ENCODE measurements around the gene SLC6A8. TPM values are rescaled to one million over a fixed set of nuclear protein-coding genes. Genes with fewer than 3 reads are reported as not detected.

Gene SLC6A8
- total RNA-seq, 1 experiment from 2014 or later, result 45.3 TPM

GRCh38 chrX:153640045-153640686, 47.6 kb upstream of the SLC6A8 start:
- Histone ChIP-seq H4K20me1 (ENCODE audit: low read length) (no peaks in the 10 kb centered on the region), H3F3A (ENCODE audit: low read length, unreplicated experiment) (no peaks in the 10 kb centered on the region), H3K79me2 (ENCODE audit: low read length) (no peaks in the 10 kb centered on the region), H3K9me3 (ENCODE audit: low read length) (no peaks in the 10 kb centered on the region), H2AFZ (ENCODE audit: low read length) (no peak overlapping the region), H3K4me2 (ENCODE audit: low read length) (no peak overlapping the region), H3K4me1 (ENCODE audit: insufficient read depth, low read length) (no peaks in the 10 kb centered on the region; the same call in 1 of the 2 replicates), H3K27ac (ENCODE audit: low read length) (no peak overlapping the region), H3K4me3 (ENCODE audit: low read length) (no peak overlapping the region), H3K9ac (ENCODE audit: low read length) (no peak overlapping the region), H3K27me3 (ENCODE audit: low read length) (peaks cover 22% of the 10 kb centered on the region), H3K9me2 (replicated peaks; ENCODE audit: low read length) (no peaks in the 10 kb centered on the region), H3K36me3 (ENCODE audit: low read depth, low read length) (no peaks in the 10 kb centered on the region)
- intact Hi-C loops (cut with micrococcal nuclease), result no loop called here
- no peak for DNase-seq
- no TSS peak for BruUV-seq (replicated peaks)
- POLR2A ChIA-PET (ENCODE audit: unreplicated experiment), result no interaction called here
- no peak for TF ChIP-seq EZH2 (IDR thresholded peaks at IDR 0.05; ENCODE audit: low read length, unreplicated experiment)
- no peak for TF ChIP-seq CTCF (conservative IDR thresholded peaks at IDR 0.05; ENCODE audit: low read depth, low read length)
- no peak for TF ChIP-seq EZH2phosphoT487 (IDR thresholded peaks at IDR 0.05; ENCODE audit: borderline replicate concordance, low read length)
- ATAC-seq, result no peak
- CTCF ChIA-PET, result no interaction called here

- Histone ChIP-seq H3K4me2 (ENCODE audit: low read length) (no peak overlapping the region), H3K27me3 (ENCODE audit: low read length) (peaks cover 23% of the 10 kb centered on the region), H3K36me3 (ENCODE audit: low read depth, low read length) (no peaks in the 10 kb centered on the region), H3K4me1 (ENCODE audit: insufficient read depth, low read length) (no peaks in the 10 kb centered on the region; the same call in 1 of the 2 replicates), H3K9ac (ENCODE audit: low read length) (no peak overlapping the region), H3K79me2 (ENCODE audit: low read length) (no peaks in the 10 kb centered on the region), H3F3A (ENCODE audit: low read length, unreplicated experiment) (no peaks in the 10 kb centered on the region), H3K9me2 (replicated peaks; ENCODE audit: low read length) (no peaks in the 10 kb centered on the region), H3K4me3 (ENCODE audit: low read length) (no peak overlapping the region), H3K9me3 (ENCODE audit: low read length) (no peaks in the 10 kb centered on the region), H4K20me1 (ENCODE audit: low read length) (no peaks in the 10 kb centered on the region), H2AFZ (ENCODE audit: low read length) (no peak overlapping the region), H3K27ac (ENCODE audit: low read length) (no peak overlapping the region)
- ATAC-seq (no peak), DNase-seq (no peak)
- TF ChIP-seq EZH2 (IDR thresholded peaks at IDR 0.05; ENCODE audit: low read length, unreplicated experiment) (no peak), CTCF (conservative IDR thresholded peaks at IDR 0.05; ENCODE audit: low read depth, low read length) (no peak), EZH2phosphoT487 (IDR thresholded peaks at IDR 0.05; ENCODE audit: borderline replicate concordance, low read length) (no peak)
- CTCF ChIA-PET, result no interaction called here
- POLR2A ChIA-PET (ENCODE audit: unreplicated experiment), result no interaction called here
- no TSS peak for BruUV-seq (replicated peaks)
- intact Hi-C loops (cut with micrococcal nuclease), result no loop called here
These were observed 46.8 kb upstream of the SLC6A8 start for GRCh38 chrX:153640736-153641575.

- H4K20me1 ChIP-seq (ENCODE audit: low read length), result no peaks in the 10 kb centered on the region
These were observed 46.1 kb upstream of the SLC6A8 start for GRCh38 chrX:153641627-153642026.

More at GRCh38 chrX:153641627-153642026, 46.1 kb upstream of the SLC6A8 start:
- no peak overlapping the region for H2AFZ ChIP-seq (ENCODE audit: low read length)
- TF ChIP-seq EZH2 (IDR thresholded peaks at IDR 0.05; ENCODE audit: low read length, unreplicated experiment), result no peak
- no peak for TF ChIP-seq EZH2phosphoT487 (IDR thresholded peaks at IDR 0.05; ENCODE audit: borderline replicate concordance, low read length)
- no peak for TF ChIP-seq CTCF (conservative IDR thresholded peaks at IDR 0.05; ENCODE audit: low read depth, low read length)
- H3K27me3 ChIP-seq (ENCODE audit: low read length), result peaks cover 23% of the 10 kb centered on the region
- no peak for ATAC-seq
- ChIA-PET POLR2A (ENCODE audit: unreplicated experiment) (interaction anchor here (0.6 kb wide), 1 partner anchor 169 kb away, joined by 3 read pairs; no protein-coding TSS in a partner anchor), CTCF (no interaction called here)
- H3K4me2 ChIP-seq (ENCODE audit: low read length), result no peak overlapping the region
- H3K9me2 ChIP-seq (replicated peaks; ENCODE audit: low read length), result no peaks in the 10 kb centered on the region
- no peak overlapping the region for H3K27ac ChIP-seq (ENCODE audit: low read length)
- no peak overlapping the region for H3K9ac ChIP-seq (ENCODE audit: low read length)
- intact Hi-C loops (cut with micrococcal nuclease), result no loop called here
- no peaks in the 10 kb centered on the region for H3K79me2 ChIP-seq (ENCODE audit: low read length)
- no peaks in the 10 kb centered on the region for H3K9me3 ChIP-seq (ENCODE audit: low read length)
- no peaks in the 10 kb centered on the region; the same call in 1 of the 2 replicates for H3K4me1 ChIP-seq (ENCODE audit: insufficient read depth, low read length)
- no peak for DNase-seq
- H3K36me3 ChIP-seq (ENCODE audit: low read depth, low read length), result no peaks in the 10 kb centered on the region
- BruUV-seq (replicated peaks), result no TSS peak
- no peak overlapping the region for H3K4me3 ChIP-seq (ENCODE audit: low read length)
- no peaks in the 10 kb centered on the region for H3F3A ChIP-seq (ENCODE audit: low read length, unreplicated experiment)
